ENCODE results near the gene HOMER2.
"Not testable (repeated sequence)": the region's sequence is repeated elsewhere in the genome, so short reads cannot be mapped to it uniquely, and the experiment has no call there.

The HOMER2 gene

GRCh38 chr15:82829234-82829633, 123.3 kb downstream of the HOMER2 start:
- no peak for TF ChIP-seq CTCF (conservative IDR thresholded peaks at IDR 0.05; ENCODE audit: low read length)

GRCh38 chr15:82828075-82828474, 124.4 kb downstream of the HOMER2 start:
- H3K4me3 ChIP-seq (ENCODE audit: low read length) = no peak overlapping the region
- DNase-seq (ENCODE audit: low read depth) = peak; percentile 55
- no peak for TF ChIP-seq CTCF (conservative IDR thresholded peaks at IDR 0.05; ENCODE audit: low read length)

More at GRCh38 chr15:82829234-82829633, 123.3 kb downstream of the HOMER2 start:
- H3K4me3 ChIP-seq (ENCODE audit: low read length) = no peak overlapping the region
- no peak for DNase-seq (ENCODE audit: low read depth)

- DNase-seq (ENCODE audit: low read depth) = no peak
- H3K4me3 ChIP-seq (ENCODE audit: low read length) = no peak overlapping the region
- no peak for TF ChIP-seq CTCF (conservative IDR thresholded peaks at IDR 0.05; ENCODE audit: low read length)
These were observed 129.5 kb downstream of the HOMER2 start for GRCh38 chr15:82823049-82823448.

GRCh38 chr15:82821851-82822250, 130.7 kb downstream of the HOMER2 start:
- not testable (repeated sequence) for H3K4me3 ChIP-seq (ENCODE audit: low read length); DNase-seq (ENCODE audit: low read depth)

GRCh38 chr15:82821396-82821795, 131.1 kb downstream of the HOMER2 start:
- not testable (repeated sequence) for H3K4me3 ChIP-seq (ENCODE audit: low read length)
- DNase-seq (ENCODE audit: low read depth) = peak; percentile 33

- TF ChIP-seq CTCF (conservative IDR thresholded peaks at IDR 0.05; ENCODE audit: low read length) = no peak
- no peak overlapping the region for H3K4me3 ChIP-seq (ENCODE audit: low read length)
- DNase-seq (ENCODE audit: low read depth) = no peak
These were observed 132.4 kb downstream of the HOMER2 start for GRCh38 chr15:82820128-82820527.

- no peak for TF ChIP-seq CTCF (conservative IDR thresholded peaks at IDR 0.05; ENCODE audit: low read length)
- DNase-seq (ENCODE audit: low read depth) = no peak
- no peak overlapping the region for H3K4me3 ChIP-seq (ENCODE audit: low read length)
These were observed 139.5 kb downstream of the HOMER2 start for GRCh38 chr15:82812994-82813393.

GRCh38 chr15:82810890-82811426, 141.6 kb downstream of the HOMER2 start:
- no peak for DNase-seq (ENCODE audit: low read depth)
- H3K4me3 ChIP-seq (ENCODE audit: low read length) = peak overlapping the region; percentile 84
- no peak for TF ChIP-seq CTCF (conservative IDR thresholded peaks at IDR 0.05; ENCODE audit: low read length)

All from AG10803 (cell line).